SK-N-DZ (cell line): ENCODE results near the gene S1PR4.
"Not testable (repeated sequence)": the region's sequence is repeated elsewhere in the genome, so short reads cannot be mapped to it uniquely, and the experiment has no call there.

Experiments
- DNase-seq: peaks from one replicate; pipeline ENCODE4 v3.0.0-alpha.2; 2015; ENCODE audit warnings: low spot score

The S1PR4 gene

GRCh38 chr19:3151563-3152418 lies 26.8 kb upstream of the S1PR4 start:
- no peak for DNase-seq

GRCh38 chr19:3152419-3152780 lies 26.2 kb upstream of the S1PR4 start:
- DNase-seq = no peak

- DNase-seq = no peak
Observed at GRCh38 chr19:3153286-3154230, 25.0 kb upstream of the S1PR4 start.

GRCh38 chr19:3154447-3154846 lies 24.1 kb upstream of the S1PR4 start:
- DNase-seq = not testable (repeated sequence)

- peak; percentile 43 for DNase-seq
Observed at GRCh38 chr19:3154957-3155736, 23.4 kb upstream of the S1PR4 start.

GRCh38 chr19:3157096-3157845 lies 21.3 kb upstream of the S1PR4 start:
- DNase-seq = no peak

- no peak for DNase-seq
Observed at GRCh38 chr19:3159565-3159964, 19.0 kb upstream of the S1PR4 start.

GRCh38 chr19:3160219-3160618 lies 18.4 kb upstream of the S1PR4 start:
- no peak for DNase-seq

- DNase-seq = no peak
Observed at GRCh38 chr19:3161453-3161852, 17.1 kb upstream of the S1PR4 start.

GRCh38 chr19:3162418-3163229 lies 15.9 kb upstream of the S1PR4 start:
- DNase-seq = peak; percentile 47

- DNase-seq = peak; percentile 66
Observed at GRCh38 chr19:3163230-3163886, 15.2 kb upstream of the S1PR4 start.

GRCh38 chr19:3163943-3164342 lies 14.6 kb upstream of the S1PR4 start:
- no peak for DNase-seq

- no peak for DNase-seq
Observed at GRCh38 chr19:3167533-3168272, 10.9 kb upstream of the S1PR4 start.

- no peak for DNase-seq
Observed at GRCh38 chr19:3171894-3172672, 6.5 kb upstream of the S1PR4 start.

GRCh38 chr19:3172673-3173000 lies 5.9 kb upstream of the S1PR4 start:
- not testable (repeated sequence) for DNase-seq

GRCh38 chr19:3175781-3176714 lies 2.5 kb upstream of the S1PR4 start:
- DNase-seq = no peak
